Measurements from ENCODE around the gene PTRH1. TPM values are rescaled to one million over a fixed set of nuclear protein-coding genes. Genes with fewer than 3 reads are reported as not detected.

PTRH1 gene
- total RNA-seq, 1 experiment from 2014 or later, result 10.6 TPM

Other genes with a start within 250 kb of the PTRH1 start
- gene STXBP1, start 103.4 kb downstream of the PTRH1 start, total RNA-seq (2014; rRNA removed; shearing (Covaris generic); ENCODE audit: low replicate concordance), result 3.1 and 3.6 TPM in 2 replicates
- gene CFAP157, start 8.7 kb downstream of the PTRH1 start, total RNA-seq (2014; rRNA removed; shearing (Covaris generic); ENCODE audit: low replicate concordance), result not detected in 2 replicates
- gene TTC16, start 416 bp upstream of the PTRH1 start, total RNA-seq (2014; rRNA removed; shearing (Covaris generic); ENCODE audit: low replicate concordance), result not detected in 2 replicates
- gene TOR2A, start 19.6 kb upstream of the PTRH1 start, total RNA-seq (2014; rRNA removed; shearing (Covaris generic); ENCODE audit: low replicate concordance), result 10.7 and 12.7 TPM in 2 replicates
- 0.61 TPM in 1 of 2 replicates, not detected in the other for gene SH2D3C, start 63.0 kb upstream of the PTRH1 start, total RNA-seq (2014; rRNA removed; shearing (Covaris generic); ENCODE audit: low replicate concordance)
- gene CDK9, start 70.4 kb upstream of the PTRH1 start, total RNA-seq (2014; rRNA removed; shearing (Covaris generic); ENCODE audit: low replicate concordance), result 23.9 and 30.7 TPM in 2 replicates
- gene FPGS, start 87.2 kb upstream of the PTRH1 start, total RNA-seq (2014; rRNA removed; shearing (Covaris generic); ENCODE audit: low replicate concordance), result 41.9 and 102 TPM in 2 replicates
- not detected in 2 replicates for gene ENG, start 139.0 kb upstream of the PTRH1 start, total RNA-seq (2014; rRNA removed; shearing (Covaris generic); ENCODE audit: low replicate concordance)
- gene AK1, start 162.0 kb upstream of the PTRH1 start, total RNA-seq (2014; rRNA removed; shearing (Covaris generic); ENCODE audit: low replicate concordance), result 1.0 and 32.6 TPM in 2 replicates
- gene ST6GALNAC6, start 183.9 kb upstream of the PTRH1 start, total RNA-seq (2014; rRNA removed; shearing (Covaris generic); ENCODE audit: low replicate concordance), result 21.7 and 55.7 TPM in 2 replicates
- gene ST6GALNAC4, start 201.4 kb upstream of the PTRH1 start, total RNA-seq (2014; rRNA removed; shearing (Covaris generic); ENCODE audit: low replicate concordance), result 23.5 and 41.6 TPM in 2 replicates
- gene PIP5KL1, start 215.1 kb upstream of the PTRH1 start, total RNA-seq (2014; rRNA removed; shearing (Covaris generic); ENCODE audit: low replicate concordance), result 2.7 and 3.1 TPM in 2 replicates
- gene DPM2, start 222.2 kb upstream of the PTRH1 start, total RNA-seq (2014; rRNA removed; shearing (Covaris generic); ENCODE audit: low replicate concordance), result 21.5 and 34.4 TPM in 2 replicates